ENCODE measurements around the gene FRAT1. TPM values are rescaled to one million over a fixed set of nuclear protein-coding genes. Genes with fewer than 3 reads are reported as not detected.

FRAT1 gene, protein sequence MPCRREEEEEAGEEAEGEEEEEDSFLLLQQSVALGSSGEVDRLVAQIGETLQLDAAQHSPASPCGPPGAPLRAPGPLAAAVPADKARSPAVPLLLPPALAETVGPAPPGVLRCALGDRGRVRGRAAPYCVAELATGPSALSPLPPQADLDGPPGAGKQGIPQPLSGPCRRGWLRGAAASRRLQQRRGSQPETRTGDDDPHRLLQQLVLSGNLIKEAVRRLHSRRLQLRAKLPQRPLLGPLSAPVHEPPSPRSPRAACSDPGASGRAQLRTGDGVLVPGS
- total RNA-seq (2014; rRNA removed; shearing (Covaris generic); ENCODE audit: low replicate concordance) = 2.5 and 3.6 TPM in 2 replicates

DNA sequence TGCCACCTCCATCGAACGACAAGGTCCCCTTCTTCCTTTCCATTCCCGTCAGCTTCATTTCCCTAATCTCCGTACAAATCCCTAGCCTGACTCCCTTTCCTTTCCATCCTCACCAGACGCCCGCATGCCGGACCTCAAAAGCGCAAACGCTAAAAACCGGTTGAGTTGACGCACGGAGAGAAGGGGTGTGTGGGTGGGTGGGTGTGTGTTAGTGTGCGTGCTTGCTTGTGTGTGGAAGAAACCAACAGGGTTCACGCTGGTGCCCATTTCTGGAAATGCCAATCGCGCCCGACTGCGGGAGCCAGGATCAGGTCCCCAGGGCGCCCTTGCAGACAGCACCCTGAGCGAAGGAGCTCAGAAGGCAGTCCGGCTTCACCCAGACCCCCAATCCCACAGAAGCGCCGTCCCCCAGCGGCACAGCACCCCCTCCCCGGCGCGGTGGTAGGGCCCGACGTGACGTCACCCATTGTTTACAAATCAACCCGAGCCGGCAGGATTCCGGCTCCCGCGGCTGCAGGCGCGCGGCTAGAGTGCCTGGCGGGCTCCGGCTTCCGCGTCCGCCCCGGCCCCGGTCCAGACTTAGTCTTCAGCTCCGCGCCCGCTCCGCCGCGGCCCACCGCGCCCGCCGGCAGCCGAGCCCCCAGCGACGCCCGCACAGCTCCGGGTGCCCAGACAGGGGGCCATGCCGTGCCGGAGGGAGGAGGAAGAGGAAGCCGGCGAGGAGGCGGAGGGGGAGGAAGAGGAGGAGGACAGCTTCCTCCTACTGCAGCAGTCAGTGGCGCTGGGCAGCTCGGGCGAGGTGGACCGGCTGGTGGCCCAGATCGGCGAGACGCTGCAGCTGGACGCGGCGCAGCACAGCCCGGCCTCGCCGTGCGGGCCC lies at the start of gene FRAT1:
Gene FRAT1 (plus strand): TSS at position 500 of the 880 bp plus-strand sequence. CDS start 183 bp downstream, at position 683.
- Histone ChIP-seq H3K36me3 (ENCODE audit: insufficient read depth, low read length) (no peaks in the 10 kb centered on the region), H3K27me3 (ENCODE audit: low read length) (no peaks in the 10 kb centered on the region), H3K79me2 (ENCODE audit: low read length) (no peaks in the 10 kb centered on the region), H3K4me2 (ENCODE audit: low read depth, low read length, poor library complexity, severe bottlenecking) (peak within 1 kb of the TSS; percentile 77), H2AFZ (ENCODE audit: low read length) (peak within 1 kb of the TSS; percentile 62; the same call in 1 of the 2 replicates), H3K9me3 (ENCODE audit: low read length) (no peaks in the 10 kb centered on the region), H3K4me1 (ENCODE audit: low read length) (peaks cover 13% of the 10 kb centered on the region), H4K20me1 (ENCODE audit: insufficient read depth, low read depth, low read length) (0 out of 2 replicates have a peak, but pooled peaks cover 3% of the 10 kb centered on the region), H3K9me2 (replicated peaks; ENCODE audit: insufficient read depth, low read length) (no peaks in the 10 kb centered on the region), H3K27ac (ENCODE audit: low read length) (no peak within 1 kb of the TSS), H3K9ac (ENCODE audit: low read length) (peak within 1 kb of the TSS; percentile 77), H3K4me3 (ENCODE audit: low read length) (peak within 1 kb of the TSS; percentile 69)
- DNase-seq = peak; percentile 83

DNA sequence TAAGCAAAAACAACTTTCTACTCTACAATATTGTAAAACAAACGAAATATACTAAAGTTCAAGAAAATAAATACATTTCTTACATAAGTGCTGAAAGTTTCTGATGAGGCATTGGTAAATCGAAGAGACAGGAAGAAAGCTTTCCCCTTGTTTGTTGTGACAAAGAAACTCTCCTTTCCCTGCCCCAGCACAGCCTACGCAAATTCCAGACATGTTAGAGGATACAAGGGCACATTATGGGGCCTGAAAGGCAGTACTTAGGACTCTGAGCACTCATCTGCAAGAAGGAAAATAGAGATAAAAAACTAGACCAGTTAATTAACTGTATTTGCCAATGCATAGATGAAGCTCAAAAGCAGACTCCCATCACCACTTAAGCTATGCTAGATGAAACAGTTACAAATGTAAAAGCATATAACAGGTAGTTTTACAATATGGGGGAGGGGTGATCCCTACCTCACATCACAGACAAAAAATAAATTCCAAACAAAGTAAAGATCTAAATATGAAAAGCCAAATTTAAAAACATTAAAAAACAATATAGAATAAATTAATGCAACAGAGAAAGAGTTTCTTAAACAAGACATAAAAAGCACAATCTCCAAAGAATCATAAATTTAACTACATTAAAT lies 48.4 kb upstream of the FRAT1 start:
- Histone ChIP-seq H3K4me2 (ENCODE audit: low read depth, low read length, poor library complexity, severe bottlenecking) (no peak overlapping the region), H4K20me1 (ENCODE audit: insufficient read depth, low read depth, low read length) (no peaks in the 10 kb centered on the region), H3K79me2 (ENCODE audit: low read length) (peaks cover 37% of the 10 kb centered on the region)

DNA sequence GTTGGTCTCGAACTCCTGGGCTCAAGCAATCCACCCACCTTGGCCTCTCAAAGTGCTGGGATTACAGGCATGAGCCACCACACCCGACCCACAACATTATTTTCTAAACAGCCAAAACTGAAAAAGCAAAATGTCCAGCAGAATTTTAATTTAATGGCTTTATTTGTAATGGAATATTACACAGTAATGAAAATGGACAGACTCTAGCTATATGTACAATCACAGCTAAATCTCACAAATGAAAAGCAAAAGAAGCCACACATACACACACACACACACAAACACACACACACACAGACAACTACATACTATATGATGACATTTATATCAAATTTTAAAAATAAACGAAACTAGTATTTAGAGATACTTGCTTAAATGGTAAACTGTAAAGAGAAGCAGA lies 45.4 kb upstream of the FRAT1 start:
- no peak for DNase-seq
- Histone ChIP-seq H3K4me1 (ENCODE audit: low read length) (peaks cover 18% of the 10 kb centered on the region), H3K9me3 (ENCODE audit: low read length) (no peaks in the 10 kb centered on the region), H3K27me3 (ENCODE audit: low read length) (no peaks in the 10 kb centered on the region), H3K4me2 (ENCODE audit: low read depth, low read length, poor library complexity, severe bottlenecking) (no peak overlapping the region), H4K20me1 (ENCODE audit: insufficient read depth, low read depth, low read length) (no peaks in the 10 kb centered on the region), H3K4me3 (ENCODE audit: low read length) (no peak overlapping the region), H2AFZ (ENCODE audit: low read length) (no peak overlapping the region), H3K79me2 (ENCODE audit: low read length) (peaks cover 42% of the 10 kb centered on the region), H3K9me2 (replicated peaks; ENCODE audit: insufficient read depth, low read length) (no peaks in the 10 kb centered on the region), H3K9ac (ENCODE audit: low read length) (no peak overlapping the region), H3K36me3 (ENCODE audit: insufficient read depth, low read length) (no peaks in the 10 kb centered on the region), H3K27ac (ENCODE audit: low read length) (no peak overlapping the region)

More for the DNA sequence above, 48.4 kb upstream of the FRAT1 start:
- Histone ChIP-seq H3K27ac (ENCODE audit: low read length) (no peak overlapping the region), H3K9ac (ENCODE audit: low read length) (no peak overlapping the region), H3K27me3 (ENCODE audit: low read length) (no peaks in the 10 kb centered on the region), H2AFZ (ENCODE audit: low read length) (no peak overlapping the region), H3K4me1 (ENCODE audit: low read length) (peaks cover 6% of the 10 kb centered on the region), H3K9me2 (replicated peaks; ENCODE audit: insufficient read depth, low read length) (no peaks in the 10 kb centered on the region), H3K36me3 (ENCODE audit: insufficient read depth, low read length) (no peaks in the 10 kb centered on the region), H3K4me3 (ENCODE audit: low read length) (no peak overlapping the region), H3K9me3 (ENCODE audit: low read length) (no peaks in the 10 kb centered on the region)
- no peak for DNase-seq

DNA sequence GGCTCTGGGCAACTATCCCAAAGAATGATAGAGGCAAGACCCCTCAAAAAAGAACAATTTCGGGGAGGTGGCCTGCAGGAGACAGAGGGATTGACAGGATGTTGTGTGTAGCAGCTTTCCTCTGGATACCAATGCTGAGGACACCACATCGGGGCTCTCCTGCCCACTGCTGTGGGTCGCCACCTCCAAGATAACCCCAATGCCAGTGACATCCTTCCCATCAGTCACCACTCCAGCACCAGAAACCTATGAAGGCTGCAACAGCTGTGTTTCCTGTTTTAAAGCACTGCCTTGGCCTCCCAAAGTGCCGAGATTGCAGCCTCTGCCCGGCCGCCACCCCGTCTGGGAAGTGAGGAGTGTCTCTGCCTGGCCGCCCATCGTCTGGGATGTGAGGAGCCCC lies 44.2 kb upstream of the FRAT1 start:
- Histone ChIP-seq H3K4me3 (ENCODE audit: low read length) (0 out of 2 replicates have a peak overlapping the region, but pooled peaks have one; percentile 20), H3K4me1 (ENCODE audit: low read length) (peaks cover 30% of the 10 kb centered on the region), H3K27ac (ENCODE audit: low read length) (peak overlapping the region; percentile 82), H4K20me1 (ENCODE audit: insufficient read depth, low read depth, low read length) (no peaks in the 10 kb centered on the region), H3K27me3 (ENCODE audit: low read length) (no peaks in the 10 kb centered on the region), H2AFZ (ENCODE audit: low read length) (no peak overlapping the region), H3K36me3 (ENCODE audit: insufficient read depth, low read length) (no peaks in the 10 kb centered on the region), H3K79me2 (ENCODE audit: low read length) (peaks cover 40% of the 10 kb centered on the region), H3K9me3 (ENCODE audit: low read length) (no peaks in the 10 kb centered on the region), H3K9ac (ENCODE audit: low read length) (no peak overlapping the region), H3K4me2 (ENCODE audit: low read depth, low read length, poor library complexity, severe bottlenecking) (peak overlapping the region; percentile 62), H3K9me2 (replicated peaks; ENCODE audit: insufficient read depth, low read length) (no peaks in the 10 kb centered on the region)
- DNase-seq = peak; percentile 68

DNA sequence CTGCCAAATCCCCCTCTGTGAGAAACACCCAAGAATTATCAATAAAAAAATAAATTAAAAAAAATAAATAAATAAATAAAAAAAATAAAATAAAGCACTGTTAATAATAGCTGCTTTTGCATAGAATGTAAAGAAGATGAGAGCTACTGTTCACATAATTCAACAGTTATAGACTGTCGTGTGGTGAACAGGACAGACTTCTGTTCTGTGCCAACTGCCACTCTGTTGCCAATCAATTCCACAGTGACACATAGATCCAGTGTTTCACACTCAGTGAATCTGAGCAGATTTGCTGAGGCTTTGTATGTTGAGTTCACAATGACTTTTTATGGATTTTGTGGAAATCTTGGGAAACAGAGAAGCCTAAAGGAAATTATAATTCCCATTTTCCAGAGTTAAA lies 41.5 kb upstream of the FRAT1 start:
- peak overlapping the region; percentile 94 for H3K27ac ChIP-seq (ENCODE audit: low read length)
- no peaks in the 10 kb centered on the region for H3K36me3 ChIP-seq (ENCODE audit: insufficient read depth, low read length)
- no peaks in the 10 kb centered on the region for H3K9me3 ChIP-seq (ENCODE audit: low read length)
- no peaks in the 10 kb centered on the region for H3K27me3 ChIP-seq (ENCODE audit: low read length)
- peak overlapping the region; percentile 60 for H3K4me3 ChIP-seq (ENCODE audit: low read length)
- peak overlapping the region; percentile 94 for H3K4me2 ChIP-seq (ENCODE audit: low read depth, low read length, poor library complexity, severe bottlenecking)
- peaks cover 54% of the 10 kb centered on the region for H3K79me2 ChIP-seq (ENCODE audit: low read length)
- peaks cover 38% of the 10 kb centered on the region for H3K4me1 ChIP-seq (ENCODE audit: low read length)
- no peaks in the 10 kb centered on the region for H4K20me1 ChIP-seq (ENCODE audit: insufficient read depth, low read depth, low read length)
- H3K9me2 ChIP-seq (replicated peaks; ENCODE audit: insufficient read depth, low read length) = no peaks in the 10 kb centered on the region
- peak; percentile 69 for DNase-seq
- no peak overlapping the region for H2AFZ ChIP-seq (ENCODE audit: low read length)
- H3K9ac ChIP-seq (ENCODE audit: low read length) = peak overlapping the region; percentile 64

DNA sequence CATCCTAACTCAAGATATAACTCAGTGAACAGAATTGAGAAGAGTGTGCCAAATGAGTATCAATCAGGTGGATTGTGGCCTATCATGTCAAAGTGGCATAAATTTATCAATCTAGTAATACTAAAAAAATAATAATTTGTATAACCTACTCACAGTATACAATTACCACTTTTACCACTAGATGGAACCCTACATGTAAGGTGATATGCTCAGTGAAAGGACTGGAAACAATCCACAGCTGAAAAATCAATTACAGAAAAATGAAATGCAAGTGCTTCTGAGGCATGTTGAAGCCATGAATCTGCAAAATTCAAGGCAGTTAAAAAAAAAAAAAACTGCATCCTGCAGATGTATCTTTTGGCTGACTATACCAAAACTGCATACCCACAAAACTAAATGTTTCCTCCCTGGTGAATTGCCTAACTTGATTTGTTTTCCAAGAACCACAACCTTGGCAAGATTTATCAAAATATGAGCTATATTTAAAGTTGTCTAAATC lies 40.5 kb upstream of the FRAT1 start:
- no peak overlapping the region for H2AFZ ChIP-seq (ENCODE audit: low read length)
- peak overlapping the region; percentile 60 for H3K4me3 ChIP-seq (ENCODE audit: low read length)
- peaks cover 56% of the 10 kb centered on the region for H3K79me2 ChIP-seq (ENCODE audit: low read length)
- peak overlapping the region; percentile 64 for H3K9ac ChIP-seq (ENCODE audit: low read length)
- peak overlapping the region; percentile 94 for H3K27ac ChIP-seq (ENCODE audit: low read length)
- DNase-seq = peak; percentile 75
- H3K27me3 ChIP-seq (ENCODE audit: low read length) = no peaks in the 10 kb centered on the region
- H3K4me1 ChIP-seq (ENCODE audit: low read length) = peaks cover 38% of the 10 kb centered on the region
- H4K20me1 ChIP-seq (ENCODE audit: insufficient read depth, low read depth, low read length) = no peaks in the 10 kb centered on the region
- peak overlapping the region; percentile 94 for H3K4me2 ChIP-seq (ENCODE audit: low read depth, low read length, poor library complexity, severe bottlenecking)
- H3K9me3 ChIP-seq (ENCODE audit: low read length) = no peaks in the 10 kb centered on the region
- H3K36me3 ChIP-seq (ENCODE audit: insufficient read depth, low read length) = no peaks in the 10 kb centered on the region
- H3K9me2 ChIP-seq (replicated peaks; ENCODE audit: insufficient read depth, low read length) = no peaks in the 10 kb centered on the region

DNA sequence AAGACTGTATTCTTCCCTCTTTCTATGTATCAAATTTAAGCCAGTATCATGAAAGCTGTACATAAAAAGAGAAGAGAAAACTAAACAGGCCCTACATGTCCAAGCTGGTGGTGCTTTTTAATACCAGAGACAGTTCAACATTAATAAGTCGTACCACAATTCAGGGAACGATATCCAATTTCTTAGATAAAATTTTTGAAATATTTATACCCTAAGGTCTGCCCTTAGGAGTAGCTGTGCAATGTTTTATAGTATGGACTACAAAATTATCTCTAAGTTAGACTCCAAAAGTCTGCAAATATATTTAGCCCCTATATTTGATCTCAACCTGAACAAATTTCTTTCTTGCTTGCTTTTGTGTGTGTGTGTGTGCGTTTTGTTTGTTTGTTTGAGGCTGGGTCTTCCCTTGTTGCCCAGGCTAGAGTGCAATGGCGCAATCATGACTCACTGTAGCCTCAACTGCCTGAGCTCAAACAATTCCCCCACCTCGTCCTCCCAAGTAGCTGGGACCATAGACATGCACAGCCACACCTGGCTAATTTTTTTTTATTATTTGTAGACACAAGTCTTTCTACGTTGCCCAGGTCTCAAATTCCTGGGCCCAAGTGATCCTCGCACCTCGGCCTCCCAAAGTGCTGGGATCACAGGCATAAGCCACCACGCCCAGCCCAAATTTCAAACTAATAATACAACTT lies 39.8 kb upstream of the FRAT1 start:
- H3K4me3 ChIP-seq (ENCODE audit: low read length) = no peak overlapping the region
- DNase-seq = no peak
- no peak overlapping the region for H2AFZ ChIP-seq (ENCODE audit: low read length)
- no peaks in the 10 kb centered on the region for H3K36me3 ChIP-seq (ENCODE audit: insufficient read depth, low read length)
- H3K4me1 ChIP-seq (ENCODE audit: low read length) = peaks cover 38% of the 10 kb centered on the region
- H3K27ac ChIP-seq (ENCODE audit: low read length) = peak overlapping the region; percentile 94
- 0 out of 2 replicates have a peak overlapping the region, but pooled peaks have one; percentile 24 for H3K9ac ChIP-seq (ENCODE audit: low read length)
- H4K20me1 ChIP-seq (ENCODE audit: insufficient read depth, low read depth, low read length) = no peaks in the 10 kb centered on the region
- peaks cover 49% of the 10 kb centered on the region for H3K79me2 ChIP-seq (ENCODE audit: low read length)
- H3K4me2 ChIP-seq (ENCODE audit: low read depth, low read length, poor library complexity, severe bottlenecking) = peak overlapping the region; percentile 94
- no peaks in the 10 kb centered on the region for H3K9me2 ChIP-seq (replicated peaks; ENCODE audit: insufficient read depth, low read length)
- no peaks in the 10 kb centered on the region for H3K27me3 ChIP-seq (ENCODE audit: low read length)
- H3K9me3 ChIP-seq (ENCODE audit: low read length) = no peaks in the 10 kb centered on the region
